Endothelial cell of umbilical vein (primary cell): Measurements from ENCODE around the gene DENND2C. TPM values are rescaled to one million over a fixed set of nuclear protein-coding genes. Genes with fewer than 3 reads are reported as not detected.

ENCODE experiments used
- BruUV-seq: library from RNA; stranded (reverse); fragments of 400-500 nt; replicated peaks from 2 replicates; lab custom pipeline; 2021; lab: Mats Ljungman, UMichigan
- CTCF ChIA-PET: fragments of 300-600, 350-600 bp; sonication (Branson Sonifier 250); formaldehyde crosslinking; loops from one replicate; lab custom pipeline; 2021; ENCODE audit warnings: antibody characterized with exemption, inconsistent platforms; lab: Charles Lee
- POLR2A ChIA-PET: fragments of 300-600, 350-600 bp; sonication (Branson Sonifier 250); formaldehyde crosslinking; loops from one replicate; lab custom pipeline; 2021; ENCODE audit warnings: antibody characterized with exemption, inconsistent platforms; lab: Charles Lee
- DNase-seq: peaks from one replicate; pipeline ENCODE4 v3.0.0-alpha.2; 2011; ENCODE audit warnings: low read depth, low spot score
- FAIRE-seq: peaks from 2 replicates; lab custom pipeline; 2011; peaks lifted over from hg19 to GRCh38; lab: Jason Lieb, UNC
- H2AFZ ChIP-seq: 2 replicates; pipeline ENCODE4 v1.6.0; 2012; ENCODE audit warnings: low read depth, low read length, control low read depth, inconsistent platforms
- H3K27ac ChIP-seq: 2 replicates; pipeline ENCODE4 v1.5.1; 2011; ENCODE audit warnings: low read depth, mild to moderate bottlenecking, control low read depth, low read length, moderate library complexity; ENCODE audit not compliant: insufficient read depth
- H3K27me3 ChIP-seq, 2 experiments: 2 replicates each; pipeline versions ENCODE4 v1.6.0 to v1.6.1; 2011; ENCODE audit warnings: low read length in 2 of 2, mixed read lengths in 1 of 2; ENCODE audit not compliant: control insufficient read depth in 2 of 2, insufficient read depth in 2 of 2
- H3K36me3 ChIP-seq, 2 experiments: 2 replicates in 1 of 2; 3 replicates in 1 of 2; pipeline ENCODE4 v1.5.1; 2011; ENCODE audit warnings: low read length in 2 of 2, mild to moderate bottlenecking in 1 of 2, moderate library complexity in 1 of 2; ENCODE audit not compliant: control insufficient read depth in 2 of 2, insufficient read depth in 2 of 2; ENCODE audit errors: extremely low read depth in 1 of 2
- H3K4me1 ChIP-seq: 3 replicates; pipeline ENCODE4 v1.5.1; 2011; ENCODE audit warnings: mild to moderate bottlenecking, low read length; ENCODE audit not compliant: control insufficient read depth, insufficient read depth; ENCODE audit errors: extremely low read depth
- H3K4me2 ChIP-seq: 2 replicates; pipeline ENCODE4 v1.6.1; 2011; ENCODE audit warnings: low read length, control low read depth, mixed read lengths; ENCODE audit not compliant: insufficient read depth
- H3K4me3 ChIP-seq, 3 experiments: fragments of 200-600 bp in 1 of 3; sonication (generic), shearing (Covaris generic) in 1 of 3; replicated peaks in 1 of 3; 2 replicates each; pipeline ENCODE4 v1.5.1; 2011 to 2016; ENCODE audit warnings: control low read depth in 3 of 3, low read length in 3 of 3, mild to moderate bottlenecking in 2 of 3, inconsistent platforms in 1 of 3, low read depth in 1 of 3, moderate library complexity in 1 of 3; ENCODE audit not compliant: insufficient read depth in 1 of 3
- H3K79me2 ChIP-seq: 2 replicates; pipeline ENCODE4 v1.6.0; 2012; ENCODE audit warnings: low read length, inconsistent platforms; ENCODE audit not compliant: control insufficient read depth, insufficient read depth
- H3K9ac ChIP-seq: replicated peaks from 2 replicates; pipeline ENCODE3; 2011; ENCODE audit warnings: low read length, control low read depth; ENCODE audit not compliant: insufficient read depth; ENCODE audit errors: extremely low read depth
- H3K9me1 ChIP-seq: replicated peaks from 3 replicates; pipeline ENCODE4 v1.6.0; 2011; ENCODE audit warnings: mild to moderate bottlenecking, low read length; ENCODE audit not compliant: control insufficient read depth, insufficient read depth; ENCODE audit errors: extremely low read depth
- H3K9me3 ChIP-seq: replicated peaks from 2 replicates; pipeline ENCODE4 v1.5.1; 2012; ENCODE audit warnings: low read length, inconsistent platforms; ENCODE audit not compliant: control insufficient read depth, insufficient read depth
- H4K20me1 ChIP-seq: replicated peaks from 2 replicates; pipeline ENCODE3; 2011; ENCODE audit warnings: mild to moderate bottlenecking, low read length; ENCODE audit not compliant: control insufficient read depth, insufficient read depth; ENCODE audit errors: extremely low read depth
- CTCF ChIP-seq, 2 donors: IDR thresholded peaks; 1 replicate in 1 of 2; 2 replicates in 1 of 2; pipeline ENCODE4 v1.5.1; 2011; ENCODE audit warnings: low read length in 2 of 2, mild to moderate bottlenecking in 2 of 2, moderate library complexity in 2 of 2, control low read depth in 1 of 2, inconsistent platforms in 1 of 2, low read depth in 1 of 2; ENCODE audit not compliant: insufficient read depth in 1 of 2; ENCODE audit errors: extremely low read depth in 1 of 2
- EZH2 ChIP-seq: IDR thresholded peaks from 2 replicates; pipeline ENCODE4 v1.6.1; 2012; ENCODE audit warnings: borderline replicate concordance, low read depth, mild to moderate bottlenecking, moderate library complexity, low read length, inconsistent platforms; ENCODE audit not compliant: severe bottlenecking
- FOS ChIP-seq: IDR thresholded peaks from 2 replicates; pipeline ENCODE4 v1.6.1; 2011; ENCODE audit warnings: mild to moderate bottlenecking, low read length, moderate library complexity, borderline replicate concordance; ENCODE audit not compliant: insufficient read depth
- GATA2 ChIP-seq: IDR thresholded peaks from 2 replicates; pipeline ENCODE4 v1.7.0; 2011; ENCODE audit warnings: low read depth, mild to moderate bottlenecking, moderate library complexity, mixed read lengths, low read length; ENCODE audit not compliant: insufficient read length, insufficient read depth
- JUN ChIP-seq: IDR thresholded peaks from 2 replicates; pipeline ENCODE4 v1.6.1; 2011; ENCODE audit warnings: borderline replicate concordance, low read depth; ENCODE audit not compliant: insufficient read length, insufficient read depth
- MAX ChIP-seq: IDR thresholded peaks from 2 replicates; pipeline ENCODE4 v1.6.1; 2011; ENCODE audit not compliant: insufficient read depth, insufficient read length
- MYC ChIP-seq: IDR thresholded peaks from one replicate; pipeline ENCODE4 v1.6.1; 2011; ENCODE audit warnings: mild to moderate bottlenecking, low read depth, low read length
- POLR2A ChIP-seq: IDR thresholded peaks from 2 replicates; pipeline ENCODE4 v1.6.1; 2012; ENCODE audit warnings: low read depth, mild to moderate bottlenecking, control low read depth, low read length
- POLR2AphosphoS5 ChIP-seq: IDR thresholded peaks from 2 replicates; pipeline ENCODE4 v1.6.1; 2012; ENCODE audit warnings: low read depth, mild to moderate bottlenecking, control low read depth, low read length, moderate library complexity; ENCODE audit not compliant: insufficient read depth
- dilution Hi-C: fragments of 300-500 bp; cut with MboI; formaldehyde crosslinking; loops from one replicate; pipeline ENCODE4 v1.15.0; 2019; ENCODE audit warnings: low sequenced_read_pairs; ENCODE audit not compliant: extremely low pct_ligation_motif_present
- intact Hi-C: fragments of 100-400 bp; cut with micrococcal nuclease; formaldehyde crosslinking; loops from one replicate; pipeline ENCODE4 v1.10.0; 2022
- polyA plus RNA-seq, 4 experiments: library from polyadenylated mRNA; depleted of rRNA in 3 of 4; stranded (reverse) in 3 of 4; unstranded in 1 of 4; fragments of >200 nt; gene quantifications; 2 replicates each; pipeline versions ENCODE4 v1.2.1 to v1.2.3, GENCODE V29; 2011 to 2012; ENCODE audit warnings: missing spikeins in 1 of 4
- total RNA-seq: library from RNA; stranded (reverse); gene quantifications from 2 replicates; pipeline ENCODE4 v1.2.3, GENCODE V29; 2021

Gene DENND2C
- total and polyA plus RNA-seq, 2 donors (not counting 3 experiments of a cell fraction or from before 2014, with no cell fraction given), result 0.12 to 0.22 TPM

GRCh38 chr1:114588196-114588689, 81.6 kb downstream of the DENND2C start:
- Histone ChIP-seq H3K4me2 (no peak overlapping the region), H2AFZ (no peak overlapping the region), H3K9me1 (no peaks in the 10 kb centered on the region), H3K4me3 (no peak overlapping the region), H3K9ac (no peak overlapping the region), H3K36me3 (no peaks in the 10 kb centered on the region), H3K27ac (no peak overlapping the region), H3K4me1 (no peaks in the 10 kb centered on the region), H3K27me3 (peaks cover 0 to 2% of the 10 kb centered on the region in 2 experiments), H3K9me3 (no peaks in the 10 kb centered on the region), H4K20me1 (no peaks in the 10 kb centered on the region), H3K79me2 (no peaks in the 10 kb centered on the region)
- ChIA-PET CTCF (no interaction called here), POLR2A (no interaction called here)
- FAIRE-seq (no peak), DNase-seq (no peak)
- no TSS peak for BruUV-seq
- TF ChIP-seq JUN (no peak), EZH2 (no peak), POLR2A (no peak), CTCF (IDR thresholded peaks at IDR 0.05; ENCODE audit: extremely low read depth in 1 of 2, insufficient read depth in 1 of 2, low read depth in 1 of 2, low read length in 2 of 2) (no peak), MYC (no peak), POLR2AphosphoS5 (no peak), FOS (no peak), MAX (no peak), GATA2 (no peak)
- dilution Hi-C loops, result no loop called here
- intact Hi-C loops, result loop anchor here (10.0 kb wide), 2 partner anchors 143 to 613 kb away; partner anchors contain the start of gene OLFML3
